ENCODE measurements around the gene KCNJ3.

GRCh38 chr2:154827286-154827685 lies 128.8 kb downstream of the KCNJ3 start:
- no peak for TF ChIP-seq PPARA (CRISPR knock-in tag; IDR thresholded peaks at IDR 0.05; ENCODE audit: borderline replicate concordance)
- TF ChIP-seq, protein P1, sequence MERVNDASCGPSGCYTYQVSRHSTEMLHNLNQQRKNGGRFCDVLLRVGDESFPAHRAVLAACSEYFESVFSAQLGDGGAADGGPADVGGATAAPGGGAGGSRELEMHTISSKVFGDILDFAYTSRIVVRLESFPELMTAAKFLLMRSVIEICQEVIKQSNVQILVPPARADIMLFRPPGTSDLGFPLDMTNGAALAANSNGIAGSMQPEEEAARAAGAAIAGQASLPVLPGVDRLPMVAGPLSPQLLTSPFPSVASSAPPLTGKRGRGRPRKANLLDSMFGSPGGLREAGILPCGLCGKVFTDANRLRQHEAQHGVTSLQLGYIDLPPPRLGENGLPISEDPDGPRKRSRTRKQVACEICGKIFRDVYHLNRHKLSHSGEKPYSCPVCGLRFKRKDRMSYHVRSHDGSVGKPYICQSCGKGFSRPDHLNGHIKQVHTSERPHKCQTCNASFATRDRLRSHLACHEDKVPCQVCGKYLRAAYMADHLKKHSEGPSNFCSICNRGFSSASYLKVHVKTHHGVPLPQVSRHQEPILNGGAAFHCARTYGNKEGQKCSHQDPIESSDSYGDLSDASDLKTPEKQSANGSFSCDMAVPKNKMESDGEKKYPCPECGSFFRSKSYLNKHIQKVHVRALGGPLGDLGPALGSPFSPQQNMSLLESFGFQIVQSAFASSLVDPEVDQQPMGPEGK (CRISPR knock-in tag; IDR thresholded peaks at IDR 0.05; ENCODE audit: borderline replicate concordance) = no peak
- no peak for TF ChIP-seq GLIS3 (CRISPR knock-in tag; IDR thresholded peaks at IDR 0.05)
- no peak for TF ChIP-seq ISL1 (CRISPR knock-in tag; IDR thresholded peaks at IDR 0.05)
- TF ChIP-seq ESRRG (CRISPR knock-in tag; IDR thresholded peaks at IDR 0.05) = no peak
- no peak for TF ChIP-seq ZC3H10 (CRISPR knock-in tag; IDR thresholded peaks at IDR 0.05)
- TF ChIP-seq BACH2 (CRISPR knock-in tag; IDR thresholded peaks at IDR 0.05; ENCODE audit: borderline replicate concordance) = no peak
- TF ChIP-seq TOX (CRISPR knock-in tag; IDR thresholded peaks at IDR 0.05; ENCODE audit: borderline replicate concordance) = no peak
- TF ChIP-seq ZFP3 (CRISPR knock-in tag; IDR thresholded peaks at IDR 0.05) = no peak
